Activated CD4-positive, alpha-beta T cell treated with anti-CD3 and anti-CD28 coated beads for 4 hours (primary cell): ENCODE results near the gene PITPNC1.

ENCODE experiments used
- DNase-seq, 2 donors: peaks; one replicate each; pipeline ENCODE4 v3.0.0-alpha.2; 2020

Gene PITPNC1

GRCh38 chr17:67435786-67436185 lies 58.7 kb downstream of the PITPNC1 start:
- DNase-seq = no peak

GRCh38 chr17:67436233-67436632 lies 59.2 kb downstream of the PITPNC1 start:
- no peak for DNase-seq

- no peak for DNase-seq
Observed at GRCh38 chr17:67438667-67439066, 61.6 kb downstream of the PITPNC1 start.

- no peak for DNase-seq
Observed at GRCh38 chr17:67439269-67439668, 62.2 kb downstream of the PITPNC1 start.

GRCh38 chr17:67440277-67441051 lies 63.4 kb downstream of the PITPNC1 start:
- DNase-seq = no peak

- DNase-seq = peak; percentile 81 to 87
Observed at GRCh38 chr17:67441052-67441895, 64.2 kb downstream of the PITPNC1 start.

GRCh38 chr17:67441896-67442219 lies 64.8 kb downstream of the PITPNC1 start:
- DNase-seq = no peak

- DNase-seq = no peak
Observed at GRCh38 chr17:67442787-67443624, 65.9 kb downstream of the PITPNC1 start.

GRCh38 chr17:67443931-67444595 lies 67.0 kb downstream of the PITPNC1 start:
- DNase-seq = no peak

- no peak for DNase-seq
Observed at GRCh38 chr17:67448449-67448848, 71.4 kb downstream of the PITPNC1 start.

- DNase-seq = no peak
Observed at GRCh38 chr17:67449065-67449464, 72.0 kb downstream of the PITPNC1 start.

- no peak for DNase-seq
Observed at GRCh38 chr17:67449845-67450755, 73.0 kb downstream of the PITPNC1 start.

- DNase-seq = no peak
Observed at GRCh38 chr17:67452681-67453554, 75.8 kb downstream of the PITPNC1 start.

- DNase-seq = no peak
Observed at GRCh38 chr17:67456103-67456502, 79.0 kb downstream of the PITPNC1 start.

- no peak for DNase-seq
Observed at GRCh38 chr17:67456889-67457288, 79.8 kb downstream of the PITPNC1 start.

- DNase-seq = no peak
Observed at GRCh38 chr17:67458203-67458602, 81.1 kb downstream of the PITPNC1 start.

- no peak for DNase-seq
Observed at GRCh38 chr17:67459985-67460384, 82.9 kb downstream of the PITPNC1 start.

GRCh38 chr17:67461228-67461780 lies 84.2 kb downstream of the PITPNC1 start:
- DNase-seq = peak; percentile 34 to 51

- no peak for DNase-seq
Observed at GRCh38 chr17:67461876-67462275, 84.8 kb downstream of the PITPNC1 start.

- no peak for DNase-seq
Observed at GRCh38 chr17:67466251-67466796, 89.2 kb downstream of the PITPNC1 start.
